SU-DHL-6 (cell line): ENCODE data around the gene CNKSR3.

Source experiments
- H2AFZ ChIP-seq: fragments of 200-600 bp; sonication (generic); 2 replicates; pipeline ENCODE4 v1.6.1; 2014; ENCODE audit warnings: low read depth, mild to moderate bottlenecking, moderate library complexity, mixed read lengths, antibody characterized with exemption, low read length; ENCODE audit not compliant: severe bottlenecking
- H3F3A ChIP-seq: fragments of 200-600 bp; shearing (Covaris generic); 2 replicates; pipeline ENCODE4 v1.6.0; 2016; ENCODE audit warnings: antibody characterized with exemption, mild to moderate bottlenecking; ENCODE audit not compliant: insufficient read depth
- H3K27ac ChIP-seq: fragments of 200-600 bp; sonication (generic); 2 replicates; pipeline ENCODE4 v1.5.1; 2016; ENCODE audit warnings: low read depth, mild to moderate bottlenecking, low read length, moderate library complexity, mixed read lengths
- H3K27me3 ChIP-seq: fragments of 200-600 bp; sonication (generic), shearing (Covaris generic); 2 replicates; pipeline ENCODE4 v1.6.0; 2014; ENCODE audit warnings: mild to moderate bottlenecking, low read length
- H3K36me3 ChIP-seq: fragments of 200-600 bp; sonication (generic); 2 replicates; pipeline ENCODE4 v1.6.1; 2014; ENCODE audit warnings: mild to moderate bottlenecking, low read length, mixed read lengths
- H3K4me2 ChIP-seq: fragments of 300-600, 200-600 bp; shearing (Covaris generic), sonication (generic); 2 replicates; pipeline ENCODE4 v1.6.0; 2014; ENCODE audit warnings: low read length, low read depth, mild to moderate bottlenecking; ENCODE audit not compliant: poor library complexity, severe bottlenecking
- H3K4me3 ChIP-seq: fragments of 200-600 bp; sonication (generic); 2 replicates; pipeline ENCODE4 v1.5.1; 2014; ENCODE audit warnings: antibody characterized with exemption, low read length, mild to moderate bottlenecking, mixed read lengths; ENCODE audit not compliant: insufficient read depth, poor library complexity, severe bottlenecking
- H3K79me2 ChIP-seq: fragments of 200-600 bp; sonication (generic); 2 replicates; pipeline ENCODE4 v1.6.1; 2014; ENCODE audit warnings: mild to moderate bottlenecking, low read length, moderate library complexity; ENCODE audit not compliant: insufficient read depth
- H3K9ac ChIP-seq: fragments of 200-600 bp; sonication (generic); 2 replicates; pipeline ENCODE4 v1.7.0; 2014; ENCODE audit warnings: mild to moderate bottlenecking, low read length
- H3K9me2 ChIP-seq: fragments of 200-600 bp; sonication (generic); replicated peaks from 2 replicates; pipeline ENCODE4 v1.6.1; 2014; ENCODE audit warnings: low read length; ENCODE audit not compliant: insufficient read depth
- H3K9me3 ChIP-seq: fragments of 200-600 bp; sonication (generic); 2 replicates; pipeline ENCODE4 v1.6.1; 2014; ENCODE audit warnings: low read length, mixed read lengths; ENCODE audit not compliant: insufficient read depth
- H4K20me1 ChIP-seq: fragments of 200-600 bp; sonication (generic); 2 replicates; pipeline ENCODE4 v1.6.1; 2014; ENCODE audit warnings: low read depth, mild to moderate bottlenecking, antibody characterized with exemption, low read length, moderate library complexity, mixed read lengths
- EZH2phosphoT487 ChIP-seq: fragments of 200-600 bp; sonication (generic), shearing (Covaris generic); conservative IDR thresholded peaks from 2 replicates; pipeline ENCODE4 v1.6.1; 2018; ENCODE audit warnings: mild to moderate bottlenecking, antibody characterized with exemption, low read length, moderate library complexity, mixed read lengths
- TF ChIP-seq, protein P1 (sequence below): fragments of 200-600 bp; sonication (generic); IDR thresholded peaks from one replicate; pipeline ENCODE4 v1.5.1; 2017; ENCODE audit warnings: antibody characterized with exemption, mild to moderate bottlenecking, low read length, moderate library complexity; ENCODE audit not compliant: insufficient read depth, poor library complexity, severe bottlenecking

CNKSR3 gene

DNA sequence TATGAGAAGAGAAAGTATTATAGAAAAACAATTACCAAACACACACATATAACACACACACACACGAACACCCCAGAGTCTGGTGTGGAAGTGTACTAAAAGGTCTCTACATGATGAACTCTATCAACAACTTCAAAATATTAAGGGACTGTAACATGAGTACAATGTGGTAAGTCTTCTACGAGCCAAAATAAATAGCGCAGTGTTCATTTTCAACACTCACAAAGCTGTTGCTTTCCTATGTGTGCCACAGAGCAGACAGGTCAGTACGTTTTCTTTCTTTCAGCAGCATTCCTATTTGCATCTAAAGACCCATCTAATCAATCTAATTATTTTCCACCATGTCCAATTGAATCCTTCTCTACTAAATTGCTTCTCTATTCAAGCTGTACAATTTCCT is 12.1 kb upstream of the CNKSR3 start:
- TF ChIP-seq EZH2phosphoT487, result no peak
- no peak overlapping the region for H3K27ac ChIP-seq

DNA sequence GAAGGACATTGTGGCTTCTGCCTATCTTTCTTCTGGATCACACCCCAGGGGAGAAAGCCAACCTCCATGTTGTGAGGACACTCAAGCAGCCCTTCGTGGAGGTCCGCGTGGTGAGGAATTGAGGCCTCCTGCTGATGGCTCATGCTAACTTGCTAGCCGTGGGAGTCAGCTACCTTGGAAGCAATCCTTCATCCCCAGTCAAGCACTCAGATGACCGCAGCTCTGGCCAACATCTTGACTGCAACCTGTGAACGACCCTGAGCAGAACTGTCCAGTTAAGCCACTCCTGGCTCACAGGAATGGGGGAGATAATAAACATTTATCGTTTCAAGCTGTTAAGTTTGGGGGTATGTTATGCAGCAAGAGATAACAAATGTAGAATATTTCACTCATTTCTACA is 10.9 kb upstream of the CNKSR3 start:
- H3K4me3 ChIP-seq, result no peak overlapping the region

More for the DNA sequence above, 12.1 kb upstream of the CNKSR3 start:
- H3K36me3 ChIP-seq, result no peaks in the 10 kb centered on the region
- no peaks in the 10 kb centered on the region for H4K20me1 ChIP-seq
- no peaks in the 10 kb centered on the region for H3K79me2 ChIP-seq
- no peaks in the 10 kb centered on the region for H3K9me2 ChIP-seq
- no peaks in the 10 kb centered on the region for H3K9me3 ChIP-seq
- H3K4me3 ChIP-seq, result no peak overlapping the region
- H3K4me2 ChIP-seq, result no peak overlapping the region
- no peak overlapping the region for H2AFZ ChIP-seq
- H3F3A ChIP-seq, result no peaks in the 10 kb centered on the region
- no peaks in the 10 kb centered on the region for H3K27me3 ChIP-seq
- H3K9ac ChIP-seq, result no peak overlapping the region

DNA sequence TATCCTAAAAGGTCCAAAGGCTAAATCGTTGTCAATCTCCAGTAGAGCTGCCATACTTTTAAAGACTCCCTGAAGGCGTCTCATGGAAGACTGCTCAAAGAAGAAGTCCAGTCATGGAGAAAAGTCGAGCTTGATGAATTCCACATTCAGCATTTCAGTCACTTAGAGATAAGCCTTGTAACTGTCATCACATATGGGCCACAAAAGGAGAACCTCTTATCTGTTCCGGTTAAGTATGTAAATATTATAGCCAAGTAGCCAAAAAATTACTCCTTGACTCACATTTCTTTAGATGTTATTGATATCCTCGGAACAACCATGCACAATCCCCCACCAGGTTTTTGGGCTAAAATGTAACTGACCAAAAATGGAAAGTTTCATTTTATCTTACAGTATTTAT is 9.8 kb upstream of the CNKSR3 start:
- H3K9me2 ChIP-seq, result no peaks in the 10 kb centered on the region
- H2AFZ ChIP-seq, result no peak overlapping the region
- no peaks in the 10 kb centered on the region for H3K79me2 ChIP-seq
- H3K4me3 ChIP-seq, result no peak overlapping the region
- no peaks in the 10 kb centered on the region for H3K36me3 ChIP-seq
- no peak overlapping the region for H3K9ac ChIP-seq
- TF ChIP-seq, protein P1, sequence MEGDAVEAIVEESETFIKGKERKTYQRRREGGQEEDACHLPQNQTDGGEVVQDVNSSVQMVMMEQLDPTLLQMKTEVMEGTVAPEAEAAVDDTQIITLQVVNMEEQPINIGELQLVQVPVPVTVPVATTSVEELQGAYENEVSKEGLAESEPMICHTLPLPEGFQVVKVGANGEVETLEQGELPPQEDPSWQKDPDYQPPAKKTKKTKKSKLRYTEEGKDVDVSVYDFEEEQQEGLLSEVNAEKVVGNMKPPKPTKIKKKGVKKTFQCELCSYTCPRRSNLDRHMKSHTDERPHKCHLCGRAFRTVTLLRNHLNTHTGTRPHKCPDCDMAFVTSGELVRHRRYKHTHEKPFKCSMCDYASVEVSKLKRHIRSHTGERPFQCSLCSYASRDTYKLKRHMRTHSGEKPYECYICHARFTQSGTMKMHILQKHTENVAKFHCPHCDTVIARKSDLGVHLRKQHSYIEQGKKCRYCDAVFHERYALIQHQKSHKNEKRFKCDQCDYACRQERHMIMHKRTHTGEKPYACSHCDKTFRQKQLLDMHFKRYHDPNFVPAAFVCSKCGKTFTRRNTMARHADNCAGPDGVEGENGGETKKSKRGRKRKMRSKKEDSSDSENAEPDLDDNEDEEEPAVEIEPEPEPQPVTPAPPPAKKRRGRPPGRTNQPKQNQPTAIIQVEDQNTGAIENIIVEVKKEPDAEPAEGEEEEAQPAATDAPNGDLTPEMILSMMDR, result no peak
- TF ChIP-seq EZH2phosphoT487, result no peak
- no peak overlapping the region for H3K4me2 ChIP-seq
- no peaks in the 10 kb centered on the region for H3K27me3 ChIP-seq
- H3K9me3 ChIP-seq, result no peaks in the 10 kb centered on the region
- H4K20me1 ChIP-seq, result no peaks in the 10 kb centered on the region
- no peak overlapping the region for H3K27ac ChIP-seq
- no peaks in the 10 kb centered on the region for H3F3A ChIP-seq

More for the DNA sequence above, 10.9 kb upstream of the CNKSR3 start:
- Histone ChIP-seq H4K20me1 (no peaks in the 10 kb centered on the region), H3F3A (no peaks in the 10 kb centered on the region), H2AFZ (no peak overlapping the region), H3K27me3 (no peaks in the 10 kb centered on the region), H3K4me2 (no peak overlapping the region), H3K36me3 (no peaks in the 10 kb centered on the region), H3K9me3 (no peaks in the 10 kb centered on the region), H3K9ac (no peak overlapping the region), H3K27ac (no peak overlapping the region), H3K79me2 (no peaks in the 10 kb centered on the region), H3K9me2 (no peaks in the 10 kb centered on the region)
- no peak for TF ChIP-seq EZH2phosphoT487
- TF ChIP-seq, protein P1, result no peak

DNA sequence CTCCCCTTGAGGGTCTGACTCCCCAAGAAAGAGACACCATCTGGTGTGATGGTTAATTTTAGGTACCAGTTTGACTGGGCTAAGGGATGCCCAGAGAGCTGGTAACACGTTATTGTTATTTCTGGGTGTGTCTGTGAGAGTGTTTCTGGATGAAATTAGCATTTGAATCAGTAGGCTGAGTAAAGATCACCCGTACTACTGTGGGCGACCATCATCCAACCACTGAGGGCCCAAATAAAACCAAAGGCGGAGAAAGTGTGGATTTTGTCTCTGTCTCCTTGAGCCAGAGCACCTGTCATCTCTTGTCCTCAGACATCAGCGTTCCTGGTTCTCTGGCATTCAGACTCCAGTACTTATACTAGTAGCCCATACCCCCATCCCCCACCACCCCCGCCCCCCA is 7.9 kb upstream of the CNKSR3 start:
- H3K4me3 ChIP-seq, result no peak overlapping the region
- H2AFZ ChIP-seq, result no peak overlapping the region
- H3K9me2 ChIP-seq, result no peaks in the 10 kb centered on the region
- no peak overlapping the region for H3K9ac ChIP-seq
- H3K9me3 ChIP-seq, result no peaks in the 10 kb centered on the region
- H3K4me2 ChIP-seq, result no peak overlapping the region
- H3F3A ChIP-seq, result no peaks in the 10 kb centered on the region
- H3K79me2 ChIP-seq, result no peaks in the 10 kb centered on the region
- no peaks in the 10 kb centered on the region for H3K36me3 ChIP-seq
- TF ChIP-seq EZH2phosphoT487, result no peak
- TF ChIP-seq, protein P1, result no peak
- no peaks in the 10 kb centered on the region for H4K20me1 ChIP-seq
- H3K27ac ChIP-seq, result no peak overlapping the region
- H3K27me3 ChIP-seq, result no peaks in the 10 kb centered on the region
